ENCODE measurements around the gene AGER. TPM values are rescaled to one million over a fixed set of nuclear protein-coding genes. Genes with fewer than 3 reads are reported as not detected.
"Not testable (repeated sequence)": the region's sequence is repeated elsewhere in the genome, so short reads cannot be mapped to it uniquely, and the experiment has no call there.

The AGER gene
- total and polyA plus RNA-seq, 7 donors = 1.9 to 10.6 (median 5.3) TPM; not detected in 1

GRCh38 chr6:32194388-32194787 is 10.3 kb upstream of the AGER start:
- DNase-seq = no peak
- Histone ChIP-seq H3K27ac (peak overlapping the region; percentile 93 to 100 (median 100)), H3K4me3 (no peak overlapping the region), H3K36me3 (no peaks in the 10 kb centered on the region), H3K9me3 (no peaks in the 10 kb centered on the region), H3K27me3 (no peaks in the 10 kb centered on the region), H3K4me1 (peaks cover 0 to 38% (median 35%) of the 10 kb centered on the region in 4 donors)
- TF ChIP-seq EP300 (IDR thresholded peaks at IDR 0.05) (no peak), POLR2AphosphoS5 (IDR thresholded peaks at IDR 0.05) (no peak), POLR2A (IDR thresholded peaks at IDR 0.05) (no peak)
- 97 to 98% methylated on average over 4 of the region's 4 CpGs for WGBS, 2 donors
- intact Hi-C loops (cut with DNase I) = loop anchor here (10.0 kb wide), 3 partner anchors 220 to 1220 kb away; partner anchors contain the start of genes CUTA, DXO, HSD17B8 and PHF1

GRCh38 chr6:32193096-32193495 is 9.0 kb upstream of the AGER start:
- Histone ChIP-seq H3K4me3 (peak overlapping the region in 1 of 4 donors; percentile 92), H3K27ac (peak overlapping the region; percentile 93 to 100 (median 96)), H3K4me1 (peaks cover 0 to 48% (median 46%) of the 10 kb centered on the region in 4 donors)
- intact Hi-C loops (cut with DNase I) = loop anchor here (10.0 kb wide), 3 partner anchors 218 to 1222 kb away; partner anchors contain the start of genes CUTA, DXO, HSD17B8 and PHF1
- not testable (repeated sequence) for H3K27me3 ChIP-seq, H3K9me3 ChIP-seq, H3K36me3 ChIP-seq, DNase-seq
- WGBS, 2 donors = 69 to 85% methylated on average over 13 of the region's 13 CpGs

- peak; percentile 79 for DNase-seq
- Histone ChIP-seq H3K27ac (peak within 1 kb of the TSS; percentile 93 to 100 (median 96)), H3K9me3 (no peaks in the 10 kb centered on the region), H3K27me3 (no peaks in the 10 kb centered on the region), H3K4me1 (peaks cover 0 to 53% (median 51%) of the 10 kb centered on the region in 4 donors), H3K4me3 (peak within 1 kb of the TSS in 3 of 4 donors; percentile 22 to 98 (median 92)), H3K36me3 (peaks cover 0 to 5% (median 2%) of the 10 kb centered on the region in 4 donors)
- TF ChIP-seq EP300 (IDR thresholded peaks at IDR 0.05) (no peak), POLR2A (IDR thresholded peaks at IDR 0.05) (peak in 1 of 2 donors; percentile 29), CTCF (IDR thresholded peaks at IDR 0.05) (no peak), POLR2AphosphoS5 (IDR thresholded peaks at IDR 0.05) (peak in 1 of 4 donors; percentile 6)
- WGBS, 2 donors = 7 to 21% methylated on average over 5 of the region's 5 CpGs
- intact Hi-C loops (cut with DNase I) = loop anchor here (10.0 kb wide), 3 partner anchors 218 to 1222 kb away; partner anchors contain the start of genes CUTA, DXO, HSD17B8 and PHF1
These were observed 8.6 kb upstream of the AGER start, which contains the start of gene GPSM3 for GRCh38 chr6:32192608-32193039. GPSM3 (minus strand) TSS chr6:32192643; CDS start chr6:32192513, 130 bp downstream.

GRCh38 chr6:32191696-32192607 is 7.9 kb upstream of the AGER start:
- H3K36me3 ChIP-seq = peaks cover 0 to 12% (median 6%) of the 10 kb centered on the region in 4 donors
- TF ChIP-seq POLR2A (IDR thresholded peaks at IDR 0.05) (no peak), CTCF (IDR thresholded peaks at IDR 0.05) (no peak), POLR2AphosphoS5 (IDR thresholded peaks at IDR 0.05) (no peak), EP300 (IDR thresholded peaks at IDR 0.05) (no peak)
- DNase-seq = no peak
- H3K4me1 ChIP-seq = peaks cover 0 to 55% (median 52%) of the 10 kb centered on the region in 4 donors
- H3K27ac ChIP-seq = peak overlapping the region; percentile 93 to 100 (median 96)
- H3K27me3 ChIP-seq = no peaks in the 10 kb centered on the region
- WGBS, 2 donors = 52 to 72% methylated on average over 15 of the region's 15 CpGs
- intact Hi-C loops (cut with DNase I) = loop anchor here (10.0 kb wide), 3 partner anchors 217 to 1223 kb away; partner anchors contain the start of genes CUTA, DXO, HSD17B8 and PHF1
- peak overlapping the region in 3 of 4 donors; percentile 22 to 98 (median 92) for H3K4me3 ChIP-seq
- H3K9me3 ChIP-seq = no peaks in the 10 kb centered on the region

GRCh38 chr6:32190911-32191677 is 7.0 kb upstream of the AGER start:
- peaks cover 0 to 59% (median 55%) of the 10 kb centered on the region in 4 donors for H3K4me1 ChIP-seq
- H3K4me3 ChIP-seq = peak overlapping the region; percentile 76 to 98 (median 92)
- no peaks in the 10 kb centered on the region for H3K9me3 ChIP-seq
- TF ChIP-seq CTCF (IDR thresholded peaks at IDR 0.05) (no peak), POLR2A (IDR thresholded peaks at IDR 0.05) (no peak), EP300 (IDR thresholded peaks at IDR 0.05) (no peak), POLR2AphosphoS5 (IDR thresholded peaks at IDR 0.05) (no peak)
- peak overlapping the region; percentile 93 to 100 (median 96) for H3K27ac ChIP-seq
- 73 to 80% methylated on average over 8 of the region's 8 CpGs for WGBS, 2 donors
- no peak for DNase-seq
- intact Hi-C loops (cut with DNase I) = loop anchor here (10.0 kb wide), 3 partner anchors 216 to 1224 kb away; partner anchors contain the start of genes CUTA, DXO, HSD17B8 and PHF1
- no peaks in the 10 kb centered on the region for H3K27me3 ChIP-seq
- peaks cover 0 to 21% (median 13%) of the 10 kb centered on the region in 4 donors for H3K36me3 ChIP-seq

Data from sigmoid colon (tissue), 7 donors.